Epithelial cell of esophagus (primary cell): ENCODE data around the gene AMZ1.
"Not testable (repeated sequence)": the region's sequence is repeated elsewhere in the genome, so short reads cannot be mapped to it uniquely, and the experiment has no call there.

ENCODE experiments used
- DNase-seq: peaks from one replicate; pipeline ENCODE4 v3.0.0; 2010; ENCODE audit warnings: low read depth
- H3K4me3 ChIP-seq: 2 replicates; pipeline ENCODE4 v1.5.1; 2011; ENCODE audit warnings: mild to moderate bottlenecking, low read length, control low read depth
- CTCF ChIP-seq: IDR thresholded peaks from 2 replicates; pipeline ENCODE4 v1.5.1; 2011; ENCODE audit warnings: low read depth, mild to moderate bottlenecking, low read length, control low read depth, inconsistent platforms; ENCODE audit not compliant: insufficient read depth; ENCODE audit errors: missing control alignments

Gene AMZ1

GRCh38 chr7:2689343-2689847 lies 1.4 kb downstream of the AMZ1 start:
- no peak overlapping the region for H3K4me3 ChIP-seq
- no peak for TF ChIP-seq CTCF
- no peak for DNase-seq

- H3K4me3 ChIP-seq, result no peak overlapping the region
- TF ChIP-seq CTCF, result no peak
- DNase-seq, result no peak
Observed at GRCh38 chr7:2689951-2690705, 2.1 kb downstream of the AMZ1 start.

GRCh38 chr7:2691011-2691707 lies 3.2 kb downstream of the AMZ1 start:
- no peak overlapping the region for H3K4me3 ChIP-seq
- DNase-seq, result no peak
- no peak for TF ChIP-seq CTCF

GRCh38 chr7:2691932-2692439 lies 4.0 kb downstream of the AMZ1 start:
- DNase-seq, H3K4me3 ChIP-seq: not testable (repeated sequence)

- DNase-seq, result no peak
- TF ChIP-seq CTCF, result no peak
- no peak overlapping the region for H3K4me3 ChIP-seq
Observed at GRCh38 chr7:2692543-2692942, 4.5 kb downstream of the AMZ1 start.

GRCh38 chr7:2693420-2694121 lies 5.6 kb downstream of the AMZ1 start:
- not testable (repeated sequence) for H3K4me3 ChIP-seq, DNase-seq

GRCh38 chr7:2694122-2694436 lies 6.1 kb downstream of the AMZ1 start:
- not testable (repeated sequence) for DNase-seq, H3K4me3 ChIP-seq

- TF ChIP-seq CTCF, result no peak
- no peak overlapping the region for H3K4me3 ChIP-seq
- no peak for DNase-seq
Observed at GRCh38 chr7:2698581-2699288, 10.7 kb downstream of the AMZ1 start.
